Measurements from ENCODE around the gene RNF40.

The RNF40 gene

DNA sequence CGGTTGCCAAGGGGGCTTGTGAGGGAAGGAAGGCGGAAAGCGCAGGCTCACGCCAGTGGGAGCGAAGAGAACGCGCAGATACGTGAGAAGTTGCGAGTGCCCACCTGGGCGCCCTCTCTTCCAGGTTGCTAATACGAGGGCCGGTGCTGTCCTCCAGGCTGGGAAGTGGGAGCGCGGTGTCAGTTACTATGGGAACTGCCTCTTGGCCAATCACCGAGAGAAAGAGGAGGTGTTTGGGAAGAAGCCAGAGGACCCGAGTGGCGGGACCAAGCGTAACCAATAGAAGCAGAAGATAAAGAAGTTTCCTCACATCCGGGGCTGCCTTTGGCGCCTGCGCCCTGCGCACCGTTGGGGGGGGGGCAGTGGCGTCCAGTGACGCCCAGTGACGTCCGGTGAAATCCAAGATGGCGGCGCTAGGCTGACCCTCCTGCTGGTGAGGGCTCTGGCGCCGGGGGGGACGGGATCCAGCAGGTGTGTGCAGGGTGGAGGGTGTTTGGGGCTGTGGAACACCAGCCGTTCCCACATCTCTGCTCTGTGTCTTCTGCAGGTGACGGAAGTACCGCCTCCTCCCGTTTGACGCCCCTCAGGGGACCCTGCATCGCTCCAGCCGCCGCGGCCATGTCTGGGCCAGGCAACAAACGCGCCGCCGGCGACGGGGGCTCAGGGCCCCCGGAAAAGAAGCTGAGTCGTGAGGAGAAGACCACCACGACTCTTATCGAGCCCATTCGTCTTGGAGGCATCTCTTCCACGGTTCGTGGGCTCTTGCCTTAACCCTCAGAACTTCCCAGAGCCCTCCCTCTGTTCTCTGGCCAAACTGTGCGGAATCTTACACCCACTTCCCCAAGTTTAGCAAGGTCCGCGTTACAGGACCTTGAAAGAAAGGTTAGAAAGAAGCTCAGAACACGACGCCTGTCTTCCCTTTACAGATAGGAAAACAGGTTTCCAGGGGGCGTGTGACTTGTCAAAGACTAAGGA, at the start of gene RNF40, which contains the start of gene CFAP119:
Gene RNF40, plus strand, starts transcription at position 395 of the 975 bp plus-strand sequence. Its CDS starts 224 bp downstream, at position 619.
Gene CFAP119, minus strand, starts transcription at position 135 of the 975 bp plus-strand sequence. CDS start 314 bp downstream, outside the sequence.
- DNase-seq, result peak; percentile 95

DNA sequence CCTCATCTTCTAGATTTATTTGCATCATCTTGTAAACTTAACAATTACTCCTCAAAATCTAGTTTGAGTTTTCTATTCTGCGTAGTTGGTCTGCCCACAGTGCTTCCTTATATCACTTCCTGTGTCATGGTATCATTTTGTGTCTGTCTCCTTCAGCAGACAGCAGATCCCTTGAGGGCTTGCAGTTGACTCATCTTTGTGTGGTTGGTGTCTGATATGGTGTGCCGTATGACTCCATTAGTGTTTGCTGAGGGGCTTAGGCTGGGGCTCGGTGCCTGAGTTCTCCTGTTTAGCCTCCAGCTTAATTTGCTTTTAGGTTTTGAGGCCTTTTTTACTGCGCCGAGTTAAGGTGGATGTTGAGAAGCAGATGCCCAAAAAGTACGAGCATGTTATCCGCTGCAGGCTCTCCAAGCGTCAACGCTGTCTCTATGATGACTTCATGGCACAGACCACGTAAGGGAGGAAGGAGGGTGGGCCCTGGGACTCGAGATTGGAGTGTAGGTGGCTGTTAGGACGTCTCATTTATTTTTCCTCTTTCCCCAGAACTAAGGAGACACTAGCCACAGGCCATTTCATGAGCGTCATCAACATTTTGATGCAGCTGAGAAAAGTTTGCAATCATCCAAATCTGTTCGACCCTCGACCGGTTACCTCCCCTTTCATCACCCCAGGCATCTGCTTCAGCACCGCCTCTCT, 46.2 kb upstream of the RNF40 start:
- no peak for DNase-seq

DNA sequence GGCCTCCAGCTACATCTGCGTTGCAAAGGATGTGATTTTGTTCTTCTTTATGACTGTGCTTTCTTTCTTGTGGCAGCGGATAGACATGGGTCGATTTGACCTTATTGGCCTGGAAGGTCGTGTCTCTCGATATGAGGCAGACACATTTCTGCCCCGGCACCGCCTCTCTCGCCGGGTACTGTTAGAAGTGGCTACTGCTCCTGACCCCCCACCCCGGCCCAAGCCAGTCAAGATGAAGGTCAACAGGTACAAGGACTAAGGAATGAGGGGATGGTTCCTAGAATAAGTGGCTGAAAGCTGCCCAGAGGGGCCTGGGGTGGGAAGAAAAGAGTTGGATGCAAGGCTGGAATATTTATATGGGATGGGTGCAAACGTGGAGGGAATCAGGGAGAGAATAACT, 42.0 kb upstream of the RNF40 start:
- DNase-seq, result no peak

DNA sequence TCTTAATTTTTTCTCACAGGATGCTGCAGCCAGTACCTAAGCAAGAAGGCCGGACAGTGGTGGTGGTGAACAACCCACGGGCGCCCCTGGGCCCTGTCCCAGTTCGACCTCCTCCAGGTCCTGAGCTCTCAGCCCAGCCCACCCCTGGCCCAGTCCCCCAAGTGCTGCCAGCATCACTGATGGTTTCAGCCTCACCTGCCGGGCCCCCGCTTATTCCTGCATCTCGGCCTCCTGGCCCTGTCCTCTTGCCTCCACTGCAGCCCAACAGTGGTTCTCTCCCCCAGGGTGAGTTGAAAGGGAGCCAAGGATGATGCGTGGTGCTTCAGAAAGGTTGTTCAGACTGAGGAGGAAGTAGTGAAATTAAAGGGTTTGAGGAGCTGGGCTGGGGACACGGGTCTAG, 41.4 kb upstream of the RNF40 start:
- no peak for DNase-seq

DNA sequence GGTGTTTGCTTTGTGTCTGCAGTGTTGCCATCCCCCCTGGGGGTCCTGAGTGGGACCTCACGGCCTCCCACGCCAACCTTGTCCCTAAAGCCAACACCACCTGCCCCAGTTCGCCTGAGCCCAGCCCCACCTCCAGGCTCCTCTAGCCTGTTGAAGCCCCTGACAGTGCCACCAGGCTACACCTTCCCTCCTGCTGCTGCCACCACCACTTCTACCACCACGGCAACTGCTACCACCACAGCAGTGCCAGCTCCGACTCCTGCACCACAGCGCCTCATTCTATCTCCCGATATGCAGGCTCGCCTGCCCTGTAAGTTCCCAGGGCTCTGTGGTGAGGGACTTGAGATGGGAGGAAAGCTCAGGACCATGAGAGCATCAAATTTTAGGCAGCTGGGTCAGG, 41.0 kb upstream of the RNF40 start:
- no peak for DNase-seq

DNA sequence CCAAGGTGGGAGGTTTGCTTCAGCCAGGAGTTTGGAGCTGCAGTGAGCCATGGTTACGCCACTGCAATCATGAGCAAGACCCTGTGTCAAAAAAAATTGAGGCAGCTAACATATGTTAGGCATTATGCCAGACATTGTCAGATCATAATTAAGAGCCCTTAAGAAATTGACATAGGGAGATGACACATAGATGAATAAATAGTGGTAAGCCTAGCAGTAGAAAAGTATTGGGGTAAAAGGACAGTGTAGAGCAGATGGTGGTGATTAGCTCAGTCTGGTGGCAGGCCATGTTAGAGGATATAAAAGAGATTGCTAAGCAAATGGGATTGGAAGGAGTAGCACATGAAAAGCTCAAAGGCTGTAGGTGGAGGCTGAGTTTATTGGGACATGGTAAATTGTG, 40.5 kb upstream of the RNF40 start:
- no peak for DNase-seq

DNA sequence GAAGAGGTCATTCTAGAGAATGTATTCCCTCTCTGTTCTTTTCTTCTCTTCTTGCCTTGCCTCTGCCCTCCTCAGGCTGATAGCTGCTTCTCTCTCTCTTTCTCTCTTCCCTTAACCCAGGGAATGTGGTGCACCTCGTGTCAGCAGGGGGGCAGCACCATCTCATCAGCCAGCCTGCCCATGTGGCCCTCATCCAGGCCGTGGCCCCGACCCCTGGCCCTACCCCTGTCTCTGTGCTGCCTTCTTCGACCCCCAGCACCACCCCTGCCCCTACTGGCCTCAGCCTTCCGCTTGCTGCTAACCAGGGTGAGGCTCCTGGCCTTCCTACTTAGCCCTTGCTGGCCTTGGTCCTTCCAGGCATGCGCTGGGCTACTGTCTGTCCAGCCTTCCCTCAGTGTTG, 39.7 kb upstream of the RNF40 start:
- DNase-seq, result no peak

DNA sequence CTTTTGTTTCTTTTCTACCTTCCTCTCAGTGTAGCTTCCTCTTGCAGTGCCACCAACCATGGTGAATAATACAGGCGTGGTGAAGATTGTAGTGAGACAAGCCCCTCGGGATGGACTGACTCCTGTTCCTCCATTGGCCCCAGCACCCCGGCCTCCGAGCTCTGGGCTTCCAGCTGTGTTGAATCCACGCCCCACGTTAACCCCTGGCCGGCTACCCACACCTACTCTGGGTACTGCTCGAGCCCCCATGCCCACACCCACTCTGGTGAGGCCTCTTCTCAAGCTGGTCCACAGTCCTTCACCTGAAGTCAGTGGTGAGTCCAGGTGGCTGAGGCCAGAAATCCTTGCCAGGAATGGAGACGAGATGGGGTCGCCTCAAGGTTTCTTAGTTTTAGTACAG, 39.2 kb upstream of the RNF40 start:
- no peak for DNase-seq

DNA sequence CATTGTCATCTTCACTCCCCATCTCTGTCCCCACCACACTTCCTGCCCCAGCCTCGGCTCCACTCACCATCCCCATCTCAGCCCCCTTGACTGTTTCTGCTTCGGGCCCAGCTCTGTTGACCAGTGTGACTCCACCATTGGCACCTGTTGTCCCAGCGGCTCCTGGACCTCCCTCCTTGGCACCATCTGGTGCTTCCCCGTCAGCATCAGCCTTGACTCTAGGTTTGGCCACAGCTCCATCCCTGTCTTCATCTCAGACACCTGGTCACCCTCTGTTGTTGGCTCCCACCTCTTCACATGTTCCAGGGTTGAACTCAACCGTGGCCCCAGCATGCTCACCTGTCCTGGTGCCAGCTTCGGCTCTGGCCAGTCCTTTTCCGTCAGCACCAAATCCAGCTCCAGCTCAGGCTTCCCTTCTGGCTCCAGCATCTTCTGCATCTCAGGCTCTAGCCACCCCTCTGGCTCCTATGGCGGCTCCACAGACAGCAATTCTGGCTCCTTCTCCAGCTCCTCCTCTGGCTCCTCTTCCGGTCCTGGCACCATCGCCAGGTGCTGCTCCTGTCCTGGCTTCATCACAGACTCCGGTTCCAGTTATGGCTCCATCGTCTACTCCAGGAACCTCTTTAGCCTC, 38.3 kb upstream of the RNF40 start:
- no peak for DNase-seq

DNA sequence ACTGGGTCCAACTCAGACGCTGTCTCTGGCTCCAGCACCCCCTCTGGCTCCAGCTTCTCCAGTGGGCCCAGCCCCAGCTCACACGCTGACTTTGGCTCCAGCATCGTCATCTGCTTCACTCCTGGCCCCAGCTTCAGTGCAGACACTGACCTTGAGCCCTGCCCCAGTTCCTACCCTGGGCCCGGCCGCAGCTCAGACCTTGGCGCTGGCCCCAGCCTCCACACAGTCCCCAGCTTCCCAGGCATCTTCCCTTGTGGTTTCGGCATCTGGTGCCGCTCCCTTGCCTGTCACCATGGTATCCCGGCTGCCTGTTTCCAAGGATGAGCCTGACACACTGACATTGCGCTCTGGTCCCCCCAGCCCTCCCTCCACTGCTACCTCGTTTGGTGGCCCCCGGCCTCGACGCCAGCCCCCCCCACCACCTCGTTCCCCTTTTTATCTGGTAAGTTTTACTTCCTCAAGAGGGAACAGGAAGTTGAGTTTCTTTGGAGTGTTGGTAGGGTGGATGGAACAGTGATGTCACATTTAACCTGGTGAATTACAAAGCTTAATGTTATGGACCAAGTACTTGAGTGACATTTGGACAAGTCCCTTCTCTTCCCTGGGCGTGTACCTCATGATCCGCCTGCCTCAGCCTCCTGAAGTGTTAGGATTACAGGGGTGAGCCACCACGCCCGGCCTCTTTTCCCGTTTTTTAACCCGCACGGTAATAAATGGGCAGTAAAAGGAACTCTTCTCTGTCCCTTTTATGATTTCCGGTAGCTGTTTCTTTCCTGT, 37.3 kb upstream of the RNF40 start:
- DNase-seq, result no peak

DNA sequence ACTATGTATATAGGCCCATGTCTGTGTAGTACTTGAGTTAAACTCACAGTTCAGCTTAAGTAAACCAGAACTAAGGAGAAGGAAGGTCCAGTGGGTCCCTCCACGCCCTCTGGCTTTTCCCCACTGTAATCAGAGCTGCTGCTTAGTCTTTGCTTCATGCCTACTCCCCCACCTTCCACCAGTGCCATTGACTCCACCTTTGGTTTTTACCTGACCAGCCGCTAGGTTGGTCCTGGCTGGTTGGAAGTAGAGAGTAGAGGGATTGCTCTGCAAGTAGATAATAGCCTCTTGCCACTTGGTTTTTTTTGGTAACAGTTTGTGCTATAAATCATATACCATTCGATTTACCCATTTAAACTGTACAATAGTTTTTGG, 36.7 kb upstream of the RNF40 start:
- DNase-seq, result no peak

DNA sequence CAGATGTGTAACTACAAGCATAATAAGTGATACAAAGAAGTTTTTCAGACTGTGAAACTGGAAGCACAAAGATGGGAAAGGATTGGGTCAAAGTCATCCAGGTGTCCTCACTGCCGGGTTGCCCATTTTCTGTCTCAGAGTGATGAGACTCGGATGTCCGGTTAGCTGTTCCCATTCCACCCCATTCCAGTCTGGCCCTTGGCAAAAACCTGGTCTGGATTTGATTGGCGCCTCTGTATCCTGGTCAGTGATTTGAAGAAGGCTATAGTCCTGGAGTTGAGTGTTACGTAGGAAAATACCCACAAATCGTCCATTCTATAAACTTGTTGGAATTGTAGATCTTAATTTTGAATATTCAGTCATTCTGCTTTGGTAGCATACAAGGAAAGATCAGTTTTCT, 33.8 kb upstream of the RNF40 start:
- no peak for DNase-seq

DNA sequence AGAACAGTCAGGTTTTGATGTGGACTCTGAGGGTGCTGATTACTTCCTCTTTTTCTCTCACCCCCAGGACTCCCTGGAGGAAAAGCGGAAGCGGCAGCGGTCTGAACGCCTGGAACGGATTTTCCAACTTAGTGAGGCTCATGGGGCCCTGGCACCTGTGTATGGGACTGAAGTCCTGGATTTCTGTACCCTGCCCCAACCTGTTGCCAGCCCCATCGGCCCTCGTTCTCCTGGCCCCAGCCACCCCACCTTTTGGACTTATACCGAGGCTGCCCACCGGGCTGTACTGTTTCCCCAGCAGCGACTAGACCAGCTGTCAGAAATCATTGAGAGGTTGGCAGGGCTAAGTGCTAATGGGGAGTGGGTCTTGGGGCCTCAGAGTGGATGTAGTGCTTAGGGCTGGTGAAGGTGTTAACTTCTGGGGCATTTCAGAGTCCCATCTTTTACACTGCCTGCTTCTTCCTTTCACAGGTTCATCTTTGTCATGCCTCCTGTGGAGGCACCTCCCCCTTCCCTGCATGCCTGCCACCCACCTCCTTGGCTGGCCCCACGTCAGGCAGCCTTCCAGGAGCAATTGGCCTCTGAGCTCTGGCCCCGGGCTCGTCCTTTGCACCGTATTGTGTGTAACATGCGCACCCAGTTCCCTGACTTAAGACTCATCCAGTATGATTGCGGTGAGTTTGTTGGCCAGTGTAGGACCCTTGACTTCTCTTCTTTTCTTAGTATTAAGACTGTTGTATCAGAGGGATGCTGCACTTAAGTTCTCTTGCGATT, 33.0 kb upstream of the RNF40 start:
- DNase-seq, result no peak

DNA sequence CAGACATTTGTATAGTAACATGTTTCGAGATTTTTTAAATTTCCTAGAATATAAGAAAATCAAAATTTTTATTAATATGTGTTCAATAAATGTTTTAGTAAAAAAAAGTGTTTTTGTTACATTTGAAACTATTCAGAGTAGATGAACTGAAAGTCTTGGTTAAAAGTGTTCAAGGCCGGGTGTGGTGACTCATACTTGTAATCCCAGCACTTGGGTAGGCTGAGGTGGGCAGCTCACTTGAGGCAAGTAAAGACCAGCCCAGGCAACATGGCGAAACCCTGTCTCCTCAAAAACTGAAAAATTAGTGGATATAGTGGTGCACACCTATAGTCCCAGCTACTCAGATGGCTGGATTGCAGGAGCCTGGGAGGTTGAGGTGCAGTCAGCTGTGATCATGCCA, 30.7 kb upstream of the RNF40 start:
- no peak for DNase-seq

DNA sequence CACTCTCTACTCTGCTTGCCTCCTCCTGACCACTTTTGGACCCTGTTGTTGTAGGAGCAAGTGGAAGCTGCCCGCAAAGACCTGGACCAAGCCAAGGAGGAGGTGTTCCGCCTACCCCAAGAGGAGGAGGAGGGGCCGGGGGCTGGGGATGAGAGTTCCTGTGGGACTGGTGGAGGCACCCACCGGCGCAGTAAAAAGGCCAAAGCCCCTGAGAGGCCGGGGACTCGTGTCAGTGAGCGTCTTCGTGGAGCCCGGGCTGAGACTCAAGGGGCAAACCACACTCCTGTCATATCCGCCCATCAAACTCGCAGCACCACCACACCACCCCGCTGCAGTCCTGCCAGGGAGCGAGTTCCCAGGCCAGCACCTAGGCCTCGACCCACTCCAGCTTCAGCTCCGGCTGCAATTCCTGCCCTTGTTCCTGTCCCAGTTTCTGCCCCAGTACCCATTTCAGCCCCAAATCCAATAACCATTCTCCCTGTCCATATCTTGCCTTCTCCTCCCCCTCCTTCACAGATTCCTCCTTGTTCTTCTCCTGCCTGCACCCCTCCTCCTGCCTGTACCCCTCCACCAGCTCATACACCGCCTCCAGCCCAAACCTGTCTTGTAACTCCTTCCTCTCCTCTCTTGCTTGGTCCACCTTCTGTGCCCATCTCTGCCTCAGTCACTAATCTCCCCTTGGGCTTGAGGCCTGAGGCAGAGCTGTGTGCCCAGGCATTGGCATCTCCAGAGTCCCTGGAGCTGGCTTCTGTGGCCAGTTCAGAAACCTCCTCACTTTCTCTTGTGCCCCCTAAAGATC, 24.9 kb upstream of the RNF40 start:
- no peak for DNase-seq

DNA sequence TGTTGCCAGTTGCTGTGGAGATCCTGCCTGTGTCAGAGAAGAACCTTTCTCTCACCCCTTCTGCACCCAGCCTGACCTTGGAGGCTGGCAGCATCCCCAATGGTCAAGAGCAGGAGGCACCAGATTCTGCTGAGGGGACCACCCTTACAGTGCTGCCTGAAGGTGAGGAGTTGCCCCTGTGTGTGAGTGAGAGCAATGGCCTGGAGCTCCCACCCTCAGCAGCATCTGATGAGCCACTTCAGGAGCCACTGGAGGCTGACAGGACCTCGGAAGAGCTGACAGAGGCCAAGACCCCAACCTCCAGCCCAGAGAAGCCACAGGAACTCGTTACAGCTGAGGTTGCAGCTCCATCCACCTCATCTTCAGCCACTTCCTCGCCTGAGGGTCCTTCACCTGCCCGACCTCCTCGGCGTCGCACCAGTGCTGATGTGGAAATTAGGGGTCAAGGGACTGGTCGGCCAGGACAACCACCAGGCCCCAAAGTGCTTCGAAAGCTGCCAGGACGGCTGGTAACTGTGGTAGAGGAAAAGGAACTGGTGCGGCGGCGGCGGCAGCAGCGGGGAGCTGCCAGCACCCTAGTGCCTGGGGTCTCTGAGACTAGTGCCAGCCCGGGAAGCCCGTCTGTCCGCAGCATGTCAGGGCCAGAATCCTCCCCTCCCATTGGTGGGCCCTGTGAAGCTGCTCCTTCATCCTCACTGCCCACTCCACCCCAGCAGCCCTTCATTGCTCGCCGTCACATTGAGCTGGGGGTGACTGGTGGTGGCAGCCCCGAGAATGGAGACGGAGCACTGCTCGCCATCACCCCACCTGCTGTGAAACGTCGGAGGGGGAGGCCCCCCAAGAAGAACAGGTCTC, 24.1 kb upstream of the RNF40 start:
- no peak for DNase-seq

DNA sequence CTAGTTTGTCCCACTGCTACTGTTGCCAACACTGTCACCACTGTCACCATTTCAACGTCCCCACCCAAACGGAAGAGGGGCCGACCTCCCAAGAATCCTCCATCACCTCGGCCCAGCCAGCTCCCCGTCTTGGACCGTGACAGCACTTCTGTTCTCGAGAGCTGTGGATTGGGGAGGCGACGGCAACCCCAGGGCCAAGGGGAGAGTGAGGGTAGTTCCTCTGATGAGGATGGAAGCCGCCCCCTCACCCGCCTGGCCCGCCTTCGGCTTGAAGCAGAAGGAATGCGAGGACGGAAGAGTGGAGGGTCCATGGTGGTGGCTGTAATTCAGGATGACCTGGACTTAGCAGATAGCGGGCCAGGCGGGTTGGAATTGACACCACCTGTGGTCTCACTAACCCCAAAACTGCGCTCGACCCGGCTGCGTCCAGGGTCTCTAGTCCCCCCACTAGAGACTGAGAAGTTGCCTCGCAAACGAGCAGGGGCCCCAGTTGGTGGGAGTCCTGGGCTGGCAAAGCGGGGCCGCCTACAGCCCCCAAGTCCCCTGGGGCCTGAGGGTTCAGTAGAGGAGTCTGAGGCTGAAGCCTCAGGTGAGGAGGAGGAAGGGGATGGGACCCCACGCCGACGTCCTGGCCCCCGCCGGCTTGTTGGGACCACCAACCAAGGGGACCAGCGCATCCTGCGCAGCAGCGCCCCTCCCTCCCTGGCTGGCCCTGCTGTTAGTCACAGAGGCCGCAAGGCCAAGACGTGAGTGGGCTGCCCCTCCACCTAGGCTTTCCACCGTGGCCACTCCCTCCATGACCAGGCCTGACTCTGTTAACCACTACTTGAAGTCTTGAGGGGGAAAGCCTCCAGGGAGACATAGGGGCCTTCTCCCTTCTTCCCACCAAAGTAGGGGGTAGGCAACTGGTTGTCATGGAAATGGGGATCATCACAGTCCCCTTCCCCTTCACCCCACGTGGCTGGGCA, 22.9 kb upstream of the RNF40 start:
- DNase-seq, result no peak

DNA sequence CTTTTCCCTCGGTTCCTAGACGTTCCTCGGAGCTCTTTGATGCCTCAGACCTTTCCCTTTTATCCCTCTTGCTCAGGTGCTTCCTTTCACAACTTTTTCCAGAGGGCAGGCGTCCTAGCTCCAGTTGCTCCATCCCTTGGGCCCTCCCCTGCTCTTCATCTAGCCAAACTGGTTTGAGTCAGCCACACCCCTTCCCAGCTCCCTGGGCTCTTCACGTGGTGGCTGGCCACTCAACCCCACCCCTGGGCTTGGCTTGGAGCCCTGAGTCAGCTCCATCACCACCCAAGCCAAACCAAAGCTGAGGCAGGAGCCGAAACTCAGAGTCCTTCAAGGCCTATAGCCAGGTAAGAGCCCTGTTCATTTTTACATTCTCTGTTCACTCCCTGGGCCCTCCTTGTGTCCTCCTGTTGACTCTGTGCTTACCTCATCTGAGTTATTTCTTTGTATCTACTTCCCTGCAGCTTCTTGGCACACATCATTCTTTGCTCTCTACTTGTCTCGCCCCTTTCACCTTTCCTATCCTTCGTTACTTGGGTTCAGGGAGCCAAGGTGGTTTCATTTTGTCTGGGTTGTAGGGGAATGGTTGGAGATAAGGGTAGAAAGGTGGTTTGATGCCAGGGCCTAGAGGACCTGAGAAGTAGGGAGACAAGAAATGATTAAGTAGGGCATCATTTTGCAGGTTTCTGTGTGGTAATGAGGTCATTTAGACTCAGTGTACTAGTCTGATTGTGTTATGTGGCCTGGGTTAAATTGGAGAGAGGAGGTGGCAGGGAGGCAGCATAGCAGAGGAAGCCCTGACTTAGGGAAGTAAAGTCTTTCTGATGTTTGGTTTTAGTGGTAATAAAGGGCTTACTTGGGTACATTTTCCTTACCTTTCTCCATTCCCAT, 21.5 kb upstream of the RNF40 start:
- DNase-seq, result no peak

Measured in NCI-H1417 treated with DMSO at 0.1 percent for 48 hours (cell line).